Measurements from ENCODE around the gene C1orf53.
"Not testable (repeated sequence)": the region's sequence is repeated elsewhere in the genome, so short reads cannot be mapped to it uniquely, and the experiment has no call there.

Gene C1orf53

GRCh38 chr1:197902454-197903195 lies at the start of gene C1orf53:
Gene C1orf53 (plus strand): TSS chr1:197902630. CDS start chr1:197902650, 20 bp downstream.
- DNase-seq (ENCODE audit: low read depth), result peak; percentile 79

- DNase-seq (ENCODE audit: low read depth), result not testable (repeated sequence)
These were observed 46.7 kb upstream of the C1orf53 start for GRCh38 chr1:197855751-197856150.

DNA sequence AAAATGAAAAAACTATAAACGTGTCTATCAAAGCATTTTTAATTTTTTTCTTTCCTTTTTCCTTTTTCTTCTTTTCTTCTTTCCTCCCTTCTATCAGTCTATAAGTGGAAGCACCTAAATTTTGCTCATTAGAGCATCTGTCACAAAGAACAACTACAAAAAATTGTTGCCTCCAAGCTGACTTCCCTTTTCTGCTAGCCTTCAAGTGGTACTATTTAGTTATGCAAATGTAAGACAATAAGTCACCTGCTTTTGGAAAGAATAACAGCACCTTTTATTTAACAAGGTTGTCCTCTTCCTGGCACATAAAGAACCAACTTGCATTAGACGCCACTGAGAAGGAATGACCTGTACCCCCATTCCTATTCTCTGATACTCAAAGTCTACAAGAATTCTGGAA lies 45.0 kb upstream of the C1orf53 start:
- DNase-seq (ENCODE audit: low read depth), result no peak

- DNase-seq (ENCODE audit: low read depth), result no peak
These were observed 43.4 kb upstream of the C1orf53 start for GRCh38 chr1:197859024-197859423.

GRCh38 chr1:197862221-197862620 lies 40.2 kb upstream of the C1orf53 start:
- DNase-seq (ENCODE audit: low read depth), result no peak

- DNase-seq (ENCODE audit: low read depth), result no peak
These were observed 39.8 kb upstream of the C1orf53 start for GRCh38 chr1:197862671-197863070.

- DNase-seq (ENCODE audit: low read depth), result no peak
These were observed 36.6 kb upstream of the C1orf53 start for GRCh38 chr1:197865809-197866208.

GRCh38 chr1:197868751-197869489 lies 33.5 kb upstream of the C1orf53 start:
- DNase-seq (ENCODE audit: low read depth), result peak; percentile 17

GRCh38 chr1:197869490-197870077 lies 32.8 kb upstream of the C1orf53 start:
- DNase-seq (ENCODE audit: low read depth), result no peak

DNA sequence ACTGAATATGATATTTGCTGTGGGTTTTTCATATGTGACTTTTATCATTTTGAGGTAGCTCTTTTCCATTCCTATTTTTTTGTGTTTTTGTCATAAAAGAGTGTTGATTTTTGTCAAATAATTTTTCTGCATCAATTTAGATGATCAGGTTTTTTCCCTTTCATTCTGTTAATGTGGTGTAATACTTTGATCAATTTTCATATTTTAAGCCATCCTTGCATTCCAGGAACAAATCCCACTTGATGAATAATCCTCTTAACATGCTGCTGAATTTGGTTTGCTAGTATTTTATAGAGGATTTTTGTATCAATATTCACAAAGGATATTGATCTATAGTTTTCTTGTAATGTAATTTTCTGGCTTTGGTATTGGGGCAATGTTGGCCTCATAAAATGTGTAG lies 25.5 kb upstream of the C1orf53 start:
- no peak for DNase-seq (ENCODE audit: low read depth)

DNA sequence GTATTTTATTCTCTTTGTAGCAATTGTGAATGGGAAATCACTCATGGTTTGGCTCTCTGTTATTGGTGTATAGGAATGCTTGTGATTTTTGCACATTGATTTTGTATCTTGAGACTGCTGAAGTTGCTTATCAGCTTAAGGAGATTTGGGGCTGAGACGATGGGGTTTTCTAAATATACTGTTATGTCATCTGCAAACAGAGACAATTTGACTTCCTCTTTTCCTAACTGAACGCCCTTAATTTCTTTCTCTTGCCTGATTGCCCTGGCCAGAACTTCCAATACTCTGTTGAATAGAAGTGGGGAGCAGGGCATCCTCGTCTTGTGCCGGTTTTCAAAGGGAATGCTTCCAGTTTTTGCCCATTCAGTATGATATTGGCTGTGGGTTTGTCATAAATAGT lies 22.0 kb upstream of the C1orf53 start:
- DNase-seq (ENCODE audit: low read depth), result not testable (repeated sequence)

- not testable (repeated sequence) for DNase-seq (ENCODE audit: low read depth)
These were observed 20.2 kb upstream of the C1orf53 start for GRCh38 chr1:197882241-197882640.

GRCh38 chr1:197884173-197884572 lies 18.3 kb upstream of the C1orf53 start:
- no peak for DNase-seq (ENCODE audit: low read depth)

DNA sequence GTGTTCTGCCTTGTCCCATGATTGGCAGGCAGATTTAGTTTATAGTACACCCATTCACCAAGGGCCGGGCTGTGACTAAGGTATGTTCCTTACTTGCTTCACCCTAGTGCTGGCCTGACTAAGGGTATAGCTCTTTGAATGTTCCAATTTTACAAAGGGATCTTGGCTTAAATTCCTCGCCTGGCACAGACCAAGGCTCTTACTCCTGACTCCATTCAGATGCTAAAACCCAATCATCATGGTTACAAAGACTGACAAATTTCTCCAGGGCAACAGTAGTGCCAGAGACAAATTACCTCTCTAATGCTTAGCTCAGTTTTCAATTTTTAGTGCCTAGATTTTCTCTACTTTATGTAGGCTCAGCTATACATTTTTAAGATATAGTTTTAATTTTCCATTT lies 11.5 kb upstream of the C1orf53 start:
- DNase-seq (ENCODE audit: low read depth), result no peak

- no peak for DNase-seq (ENCODE audit: low read depth)
These were observed 9.7 kb upstream of the C1orf53 start for GRCh38 chr1:197892684-197893083.

DNA sequence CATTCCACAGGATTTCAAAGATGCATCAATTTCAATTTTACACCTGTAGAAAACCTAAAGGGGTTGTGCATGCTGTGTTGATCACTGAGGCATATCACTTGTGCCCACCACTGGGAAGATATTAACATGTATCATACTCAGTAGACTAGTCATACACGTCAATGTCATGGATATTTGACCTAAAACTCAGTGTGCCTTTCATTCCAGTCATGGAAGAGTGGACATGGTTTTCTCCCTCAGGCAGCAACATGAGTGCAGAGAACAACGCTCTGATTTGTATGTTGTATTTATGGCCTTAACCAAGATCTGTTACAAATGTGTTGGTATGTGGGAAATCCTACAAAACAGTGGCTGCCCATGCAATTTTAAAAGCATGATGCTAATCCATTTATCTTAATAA lies 6.1 kb upstream of the C1orf53 start:
- DNase-seq (ENCODE audit: low read depth), result no peak

DNA sequence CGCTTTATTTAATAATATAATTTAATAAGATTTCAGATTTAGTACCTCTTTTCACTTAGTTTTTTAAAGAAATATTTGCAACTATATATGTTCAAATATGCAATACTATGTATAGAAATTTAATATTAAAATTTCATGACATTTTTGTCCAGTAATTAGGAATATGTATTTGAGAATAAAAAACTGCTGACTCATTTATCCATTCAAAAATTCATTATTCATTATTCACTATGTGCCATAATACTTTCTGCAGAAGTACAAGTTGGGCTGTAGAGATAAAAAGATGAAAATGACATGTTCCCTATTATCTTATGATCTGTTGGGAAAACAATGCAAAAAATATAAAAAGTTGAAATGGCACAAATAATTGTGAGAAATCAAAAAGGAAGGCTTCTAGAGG lies 3.4 kb upstream of the C1orf53 start:
- DNase-seq (ENCODE audit: low read depth), result no peak

GRCh38 chr1:197902131-197902453 lies 338 bp upstream of the C1orf53 start:
- no peak for DNase-seq (ENCODE audit: low read depth)

- no peak for DNase-seq (ENCODE audit: low read depth)
These were observed 725 bp downstream of the C1orf53 start for GRCh38 chr1:197903196-197903514.

- no peak for DNase-seq (ENCODE audit: low read depth)
These were observed 1.8 kb downstream of the C1orf53 start for GRCh38 chr1:197904126-197904787.

- DNase-seq (ENCODE audit: low read depth), result no peak
These were observed 3.4 kb downstream of the C1orf53 start for GRCh38 chr1:197905699-197906351.

DNA sequence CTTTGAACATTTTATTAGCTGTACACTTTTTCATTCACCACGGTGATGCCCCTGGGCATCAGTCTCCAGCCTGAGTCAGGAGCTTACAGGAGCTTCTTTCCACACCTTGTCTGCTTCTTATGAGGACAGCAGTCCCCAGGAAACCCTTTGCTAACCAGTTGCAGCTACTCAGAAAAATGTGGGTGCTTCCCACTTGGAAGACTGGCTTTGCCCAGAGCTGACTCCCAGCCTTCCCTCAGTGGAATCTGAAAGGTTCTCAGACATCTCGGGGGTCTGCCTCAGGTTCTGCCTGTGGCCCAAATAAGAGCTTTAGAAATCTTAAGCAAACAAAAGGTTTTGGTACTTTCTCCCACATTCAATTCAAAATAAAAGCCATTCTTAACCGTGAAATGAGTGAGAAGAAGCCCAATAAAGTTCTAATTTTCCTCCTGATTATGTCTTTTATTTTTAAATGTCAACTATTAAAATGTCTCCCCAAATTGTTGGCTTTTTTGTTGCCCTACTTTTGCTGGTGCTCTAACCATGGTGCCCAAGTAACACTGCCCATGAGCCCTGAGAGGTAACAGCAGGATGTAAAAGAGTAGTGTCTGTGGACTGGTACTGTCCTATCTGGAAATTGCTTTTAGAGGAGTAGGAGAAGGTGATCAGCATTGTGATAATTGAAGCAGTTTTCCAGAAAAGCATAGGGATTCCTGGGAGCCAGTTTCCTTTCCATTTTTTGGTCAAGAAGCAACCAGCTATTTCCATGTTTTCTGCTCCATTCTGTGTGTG lies 5.6 kb downstream of the C1orf53 start:
- DNase-seq (ENCODE audit: low read depth), result no peak
